ENCODE results near the gene SUSD3.

GRCh38 chr9:93107825-93108161 lies 49.3 kb downstream of the SUSD3 start:
- TF ChIP-seq POLR2A (IDR thresholded peaks at IDR 0.05): no peak
- no peak for TF ChIP-seq CTCF (IDR thresholded peaks at IDR 0.05)

Data from Peyer's patch (tissue), 4 donors.